GM06990 (cell line): Measurements from ENCODE around the gene TMPRSS3.

Experiments used
- DNase-seq: peaks from one replicate; pipeline ENCODE4 v3.0.0-alpha.2; 2011; ENCODE audit not compliant: insufficient read length; ENCODE audit errors: extremely low read depth
- H3K27me3 ChIP-seq: replicated peaks from 2 replicates; pipeline ENCODE4 v1.6.0; 2011; ENCODE audit warnings: low read length; ENCODE audit not compliant: control insufficient read depth, insufficient read depth
- H3K36me3 ChIP-seq: 2 replicates; pipeline ENCODE4 v1.5.1; 2011; ENCODE audit warnings: low read length; ENCODE audit not compliant: control insufficient read depth, insufficient read depth
- H3K4me3 ChIP-seq: replicated peaks from 2 replicates; pipeline ENCODE4 v1.5.1; 2011; ENCODE audit warnings: low read depth, mild to moderate bottlenecking, control low read depth, low read length
- CTCF ChIP-seq: IDR thresholded peaks from 2 replicates; pipeline ENCODE4 v1.5.1; 2011; ENCODE audit warnings: low read length, control low read depth, mild to moderate bottlenecking, inconsistent platforms; ENCODE audit not compliant: insufficient read depth, poor library complexity, severe bottlenecking

Gene TMPRSS3

GRCh38 chr21:42376338-42376982 is 19.4 kb downstream of the TMPRSS3 start:
- H3K36me3 ChIP-seq, result no peaks in the 10 kb centered on the region
- no peak for TF ChIP-seq CTCF
- H3K27me3 ChIP-seq, result no peaks in the 10 kb centered on the region
- DNase-seq, result no peak
- H3K4me3 ChIP-seq, result no peak overlapping the region

- no peak overlapping the region for H3K4me3 ChIP-seq
- no peaks in the 10 kb centered on the region for H3K27me3 ChIP-seq
- TF ChIP-seq CTCF, result no peak
- H3K36me3 ChIP-seq, result no peaks in the 10 kb centered on the region
- DNase-seq, result no peak
Measured at GRCh38 chr21:42375966-42376337, 19.9 kb downstream of the TMPRSS3 start.

- Histone ChIP-seq H3K4me3 (no peak overlapping the region), H3K27me3 (no peaks in the 10 kb centered on the region), H3K36me3 (no peaks in the 10 kb centered on the region)
- no peak for TF ChIP-seq CTCF
- no peak for DNase-seq
Measured at GRCh38 chr21:42375506-42375905, 20.3 kb downstream of the TMPRSS3 start.

- no peak for DNase-seq
- Histone ChIP-seq H3K4me3 (no peak overlapping the region), H3K27me3 (no peaks in the 10 kb centered on the region), H3K36me3 (no peaks in the 10 kb centered on the region)
- TF ChIP-seq CTCF, result no peak
Measured at GRCh38 chr21:42374864-42375499, 20.9 kb downstream of the TMPRSS3 start.

GRCh38 chr21:42374457-42374856 is 21.4 kb downstream of the TMPRSS3 start:
- Histone ChIP-seq H3K4me3 (no peak overlapping the region), H3K36me3 (no peaks in the 10 kb centered on the region), H3K27me3 (no peaks in the 10 kb centered on the region)
- TF ChIP-seq CTCF, result no peak
- DNase-seq, result no peak
